Left renal cortex interstitium (tissue), 4 donors: ENCODE measurements around the gene AFF3. TPM values are rescaled to one million over a fixed set of nuclear protein-coding genes. Genes with fewer than 3 reads are reported as not detected.
"Not testable (repeated sequence)": the region's sequence is repeated elsewhere in the genome, so short reads cannot be mapped to it uniquely, and the experiment has no call there.

Experiments used
- DNase-seq, 4 donors: peaks; one replicate each; pipeline ENCODE4 v3.0.0-alpha.2; 2013; ENCODE audit warnings: low read depth in 4 of 4, low spot score in 2 of 4, missing footprints in 1 of 4
- polyA plus RNA-seq, 4 donors: library from polyadenylated mRNA; unstranded; fragments of 120-200 nt; gene quantifications; one replicate each; pipeline ENCODE4 v1.2.1, GENCODE V29; 2013; ENCODE audit not compliant: insufficient read length in 4 of 4

Gene AFF3
- polyA plus RNA-seq, 4 donors = 18.4 to 26.6 (median 24.0) TPM

DNA sequence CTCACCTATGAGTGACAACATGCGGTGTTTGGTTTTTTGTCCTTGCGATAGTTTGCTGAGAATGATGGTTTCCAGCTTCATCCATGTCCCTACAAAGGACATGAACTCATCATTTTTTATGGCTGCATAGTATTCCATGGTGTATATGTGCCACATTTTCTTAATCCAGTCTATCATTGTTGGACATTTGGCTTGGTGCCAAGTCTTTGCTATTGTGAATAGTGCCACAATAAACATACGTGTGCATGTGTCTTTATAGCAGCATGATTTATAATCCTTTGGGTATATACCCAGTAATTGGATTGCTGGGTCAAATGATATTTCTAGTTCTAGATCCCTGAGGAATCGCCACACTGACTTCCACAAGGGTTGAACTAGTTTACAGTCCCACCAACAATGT is 9.4 kb upstream of the AFF3 start:
- not testable (repeated sequence) for DNase-seq

DNA sequence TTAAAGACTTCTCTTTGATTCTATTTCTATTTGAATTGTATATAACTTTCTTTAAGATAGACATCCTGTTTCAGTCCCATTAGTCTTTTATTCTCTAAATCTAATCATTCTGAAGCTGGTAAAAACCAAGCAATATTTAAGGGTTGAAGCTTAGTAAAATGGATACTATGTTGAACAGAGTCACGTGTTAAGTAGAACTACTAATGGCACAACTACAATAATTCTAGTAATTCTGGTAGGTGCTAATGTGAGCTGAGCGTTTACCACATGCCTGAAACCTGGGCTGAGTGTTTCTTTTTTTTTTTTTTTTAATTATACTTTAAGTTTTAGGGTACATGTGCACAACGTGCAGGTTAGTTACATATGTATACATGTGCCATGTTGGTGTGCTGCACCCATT is 8.9 kb upstream of the AFF3 start:
- DNase-seq = no peak

DNA sequence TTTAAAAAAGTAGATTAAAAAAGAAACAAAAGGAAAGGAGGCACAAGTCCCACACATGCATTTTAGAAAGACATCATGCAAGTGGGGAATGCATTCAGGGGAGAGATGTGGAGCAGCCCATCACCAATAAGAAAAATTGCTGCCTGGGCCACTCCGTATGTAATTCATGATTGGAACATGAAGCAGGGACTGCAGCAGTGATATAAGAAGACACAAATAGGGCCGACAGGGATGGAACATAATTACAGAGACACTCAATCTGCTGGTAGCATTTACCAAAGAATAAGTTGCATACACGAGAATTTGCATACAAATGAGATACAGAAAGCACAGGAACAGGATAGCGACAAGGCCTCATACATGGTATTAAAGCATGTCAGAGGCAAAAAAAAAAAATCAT is 6.5 kb upstream of the AFF3 start:
- DNase-seq = no peak

DNA sequence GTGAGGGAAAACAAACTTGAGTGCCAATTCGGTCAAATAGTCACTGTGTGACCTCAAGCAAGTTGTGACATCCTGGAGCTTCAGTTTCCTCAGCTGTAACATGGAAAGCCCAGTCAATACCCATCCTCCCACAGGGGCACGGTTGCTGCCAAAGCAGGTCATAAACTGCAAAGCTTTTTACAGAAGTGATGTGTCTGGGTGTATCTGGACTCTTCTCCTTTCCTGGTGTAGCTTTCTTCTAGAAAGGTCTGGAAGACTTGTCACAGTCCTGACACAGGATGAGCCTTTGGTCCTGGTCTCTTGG is 4.2 kb upstream of the AFF3 start:
- no peak for DNase-seq

DNA sequence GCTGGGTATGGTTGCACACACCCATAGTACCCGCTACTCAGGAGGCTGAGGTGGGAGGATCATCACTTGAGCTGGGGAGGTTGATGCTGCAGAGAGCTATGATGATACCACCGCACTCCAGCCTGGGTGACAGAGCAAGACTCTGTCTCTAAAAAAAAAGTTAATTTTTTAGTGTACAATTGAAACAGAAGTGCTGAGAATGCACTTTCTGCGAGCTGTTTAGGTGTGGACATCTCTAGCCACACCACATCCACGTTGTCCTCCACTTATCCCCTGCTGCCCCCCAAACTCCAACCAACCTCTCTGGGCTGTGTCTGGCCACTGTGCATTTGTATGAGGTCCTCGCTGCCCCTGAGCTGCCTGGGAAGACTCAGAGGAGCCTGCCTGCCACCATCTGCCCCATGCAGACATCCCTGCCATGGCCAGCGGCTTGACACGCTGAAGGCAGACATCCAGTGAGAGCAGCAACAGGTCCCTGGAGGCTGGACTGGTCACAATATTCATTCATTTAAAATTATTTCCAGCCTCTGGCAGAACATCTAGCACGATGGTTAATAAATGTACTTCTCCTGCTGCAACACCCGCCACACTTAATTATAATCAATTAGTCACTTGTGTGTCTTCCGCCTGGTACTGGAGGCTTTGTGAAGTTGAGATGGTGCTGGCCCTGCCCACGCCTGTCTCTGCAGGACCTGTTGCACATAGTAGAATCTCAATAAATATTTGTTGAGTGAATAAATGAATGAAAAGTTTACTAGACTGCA is 3.7 kb upstream of the AFF3 start:
- no peak for DNase-seq

DNA sequence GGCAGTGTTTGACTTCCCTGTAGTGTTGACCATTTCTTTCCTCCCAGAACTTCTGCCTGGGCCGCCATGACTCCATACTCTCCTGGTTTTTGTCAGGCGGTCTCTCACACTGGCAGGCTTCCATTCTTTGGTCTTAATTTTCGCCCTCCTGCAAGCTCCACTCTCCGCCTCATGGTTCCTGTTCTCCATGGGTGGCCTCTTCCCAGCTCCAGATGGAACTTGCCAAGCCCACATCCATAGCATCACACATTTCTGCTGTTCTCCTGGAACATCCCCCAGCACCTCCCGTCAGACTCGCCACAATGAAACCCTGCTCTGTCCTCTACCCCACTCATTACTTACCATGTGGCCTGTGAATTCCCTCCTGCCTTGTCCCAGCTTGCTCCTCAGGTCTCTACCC is 896 bp upstream of the AFF3 start:
- no peak for DNase-seq

DNA sequence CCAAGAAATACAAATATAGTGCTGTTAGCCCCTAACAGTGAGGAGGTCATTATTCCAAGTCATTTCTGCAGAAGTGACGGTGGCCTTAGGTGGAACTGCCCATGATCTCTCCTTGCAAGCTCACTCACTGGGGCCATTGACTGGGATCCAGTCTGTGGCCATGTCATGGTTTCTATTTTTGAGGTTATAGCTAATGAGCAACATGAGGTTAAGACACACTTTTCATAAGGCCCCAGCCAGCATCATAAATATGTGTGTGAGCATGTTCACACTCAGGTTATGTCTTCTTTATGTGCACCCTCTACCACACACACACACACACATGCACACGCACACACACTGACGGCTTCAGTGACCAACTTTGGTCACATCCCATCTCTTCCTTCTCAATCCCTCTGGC is 484 bp downstream of the AFF3 start:
- no peak for DNase-seq

DNA sequence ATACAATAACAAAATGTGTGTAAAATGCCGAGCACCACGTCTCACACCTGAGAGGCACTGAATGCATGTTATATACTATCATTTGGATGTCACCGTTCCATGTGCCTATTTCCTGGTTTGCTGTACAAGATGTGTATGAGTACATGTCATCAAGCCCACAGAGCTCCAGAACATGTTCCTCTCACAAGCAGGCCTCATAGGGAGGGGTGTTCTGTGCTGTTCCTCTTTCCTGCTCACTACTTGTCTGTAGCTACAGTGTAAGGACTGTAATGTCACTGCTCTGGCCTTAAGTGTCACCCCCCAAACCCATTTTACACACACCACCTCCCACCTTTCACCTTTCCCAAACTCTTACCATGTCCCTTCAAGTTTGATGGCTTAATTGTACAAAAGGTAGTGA is 1.8 kb downstream of the AFF3 start:
- DNase-seq = no peak

DNA sequence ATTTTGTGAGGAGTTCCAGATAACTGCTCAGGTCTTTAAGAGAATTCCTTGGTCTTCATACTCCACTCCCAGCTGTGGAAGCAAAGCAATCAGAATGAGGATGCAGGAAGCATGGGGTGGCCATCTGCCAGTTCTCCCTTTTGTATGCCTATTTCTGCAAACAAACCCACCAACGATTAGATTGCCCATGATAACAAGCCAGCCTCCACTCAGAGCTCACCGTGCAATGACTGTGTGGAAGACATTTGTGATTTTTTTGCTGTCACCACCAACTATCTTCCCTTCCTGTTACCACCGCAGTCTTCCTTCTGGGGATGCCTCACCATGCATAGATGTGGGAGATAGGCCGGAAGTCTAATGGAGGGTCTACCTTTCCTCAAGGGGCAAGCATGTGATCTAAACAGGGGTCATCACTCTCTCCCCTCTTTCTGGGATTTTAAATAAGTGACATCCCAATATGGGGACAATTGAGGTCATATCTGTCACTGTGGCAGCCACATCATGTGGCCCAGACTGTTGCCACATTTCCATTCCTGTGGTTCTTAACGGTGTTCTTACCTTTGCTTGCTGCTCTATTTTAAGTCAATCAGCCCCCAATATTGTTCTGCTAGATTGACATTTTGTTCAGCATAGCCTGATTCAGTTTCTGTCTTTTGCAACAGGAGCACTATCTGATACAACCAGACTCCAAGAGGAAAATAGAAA is 4.4 kb downstream of the AFF3 start:
- DNase-seq = no peak

DNA sequence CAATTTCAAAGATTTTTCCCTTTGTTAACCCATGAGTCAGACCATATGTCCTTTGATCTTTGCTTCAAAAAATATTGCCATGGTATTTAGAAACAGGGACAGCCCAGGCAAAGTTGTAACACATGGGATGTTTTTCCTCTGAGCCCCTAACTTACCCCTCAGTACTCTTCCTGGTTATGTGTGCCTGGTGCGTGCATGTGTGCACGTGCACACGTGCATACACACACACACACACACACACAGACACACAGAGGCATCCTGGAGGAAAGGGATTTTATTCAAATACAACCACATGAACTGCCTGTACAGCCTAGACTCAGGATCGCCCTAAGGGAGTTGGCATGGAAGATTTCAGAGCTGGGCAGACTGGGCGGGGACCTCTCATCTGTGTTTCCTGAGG is 5.1 kb downstream of the AFF3 start:
- no peak for DNase-seq

DNA sequence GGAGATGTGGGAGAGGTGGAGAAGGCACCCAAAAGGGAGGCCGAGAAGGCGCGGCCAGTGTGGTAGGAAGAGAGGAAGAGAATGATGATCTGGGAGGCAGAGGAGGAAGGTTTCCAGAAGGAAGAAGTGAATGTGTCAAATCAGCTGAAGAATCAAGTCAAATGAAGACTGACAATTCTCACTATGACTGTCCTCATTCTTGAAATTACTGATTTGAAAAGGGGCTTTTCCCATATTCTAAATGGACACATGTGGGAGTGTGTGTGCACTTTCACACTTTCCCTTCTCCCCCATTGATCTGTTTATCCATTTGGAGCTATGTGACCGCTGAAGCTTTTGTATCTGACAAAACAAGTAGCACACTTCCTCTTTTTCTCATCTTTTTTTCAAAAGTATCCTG is 6.1 kb downstream of the AFF3 start:
- no peak for DNase-seq

DNA sequence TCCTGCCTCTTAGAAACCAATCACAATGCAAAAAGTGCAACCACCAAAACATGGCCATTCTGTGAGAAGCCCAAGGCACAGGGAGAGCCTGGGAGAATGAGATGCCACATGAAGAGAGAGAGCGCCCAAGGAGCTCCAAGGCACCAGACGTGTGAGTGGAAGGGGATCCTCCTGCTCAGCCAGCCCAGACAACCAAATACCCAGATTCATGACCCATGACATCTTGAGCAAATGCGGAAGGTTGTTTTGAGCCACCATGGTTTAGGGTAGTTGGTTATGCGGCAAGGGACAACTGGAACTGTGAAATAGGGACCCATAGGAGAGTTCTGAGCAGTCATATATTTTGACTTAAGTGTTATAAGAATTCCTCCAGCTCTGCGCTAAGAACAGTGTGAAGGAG is 7.0 kb downstream of the AFF3 start:
- no peak for DNase-seq

DNA sequence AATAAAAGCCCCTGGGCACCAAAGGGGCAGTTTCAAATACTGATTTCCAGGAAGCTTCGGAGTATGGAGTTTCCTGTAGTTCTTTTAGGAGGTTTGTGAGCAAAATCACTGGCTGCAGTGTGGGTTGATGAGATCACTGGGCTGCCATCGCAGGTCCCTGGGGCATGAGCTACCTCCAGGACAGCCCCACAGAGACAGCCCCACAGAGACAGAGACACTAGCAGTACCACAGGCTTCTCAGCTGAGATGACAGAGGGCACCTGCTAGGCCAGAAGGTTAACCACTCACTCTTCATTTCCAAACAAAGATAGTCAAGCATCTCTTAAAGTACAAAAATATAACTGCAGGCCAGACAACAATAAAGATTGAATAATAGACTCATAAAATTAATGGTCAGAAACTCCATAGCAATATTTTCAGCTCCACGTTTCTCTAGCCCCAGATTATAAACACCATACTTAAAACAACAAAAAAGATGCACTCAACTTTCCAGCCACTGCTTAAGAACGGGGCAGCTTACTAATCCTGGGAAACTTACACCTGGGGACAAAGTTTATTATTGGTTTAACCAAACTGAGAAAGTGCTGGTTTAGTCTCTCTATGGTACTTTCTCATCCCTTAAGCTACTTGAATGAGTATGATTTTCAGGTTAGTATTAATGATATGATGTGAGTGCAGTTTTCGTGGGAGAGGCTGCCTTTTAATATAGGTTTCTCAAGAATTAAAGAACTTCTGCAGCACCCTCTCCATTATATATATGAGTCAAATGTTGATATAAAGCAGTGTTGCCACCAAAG is 11.6 kb downstream of the AFF3 start:
- DNase-seq = no peak

DNA sequence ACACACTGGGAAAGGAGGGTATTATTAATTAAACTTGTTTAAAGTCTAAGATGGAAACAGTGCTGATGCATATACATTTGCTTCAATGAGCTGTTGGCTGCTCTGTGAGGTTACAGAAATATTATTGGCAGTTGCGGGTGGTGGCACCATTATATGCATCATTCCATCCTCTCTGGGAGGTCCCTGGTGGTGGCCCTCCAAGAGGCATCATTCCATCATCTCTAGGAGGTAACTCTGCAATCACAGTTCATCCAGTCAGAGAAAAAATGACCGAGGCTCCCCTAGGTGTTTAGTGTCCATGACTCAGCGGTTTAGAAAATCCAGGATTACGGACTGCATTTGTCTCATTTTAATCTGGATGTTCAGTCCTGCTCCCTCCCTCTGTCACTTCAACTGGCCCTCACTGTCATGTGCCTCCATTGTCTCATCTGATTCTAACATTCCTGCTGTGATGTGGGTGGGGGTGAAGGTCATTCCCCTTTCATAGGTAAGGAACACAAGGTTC is 15.4 kb downstream of the AFF3 start:
- DNase-seq = no peak

DNA sequence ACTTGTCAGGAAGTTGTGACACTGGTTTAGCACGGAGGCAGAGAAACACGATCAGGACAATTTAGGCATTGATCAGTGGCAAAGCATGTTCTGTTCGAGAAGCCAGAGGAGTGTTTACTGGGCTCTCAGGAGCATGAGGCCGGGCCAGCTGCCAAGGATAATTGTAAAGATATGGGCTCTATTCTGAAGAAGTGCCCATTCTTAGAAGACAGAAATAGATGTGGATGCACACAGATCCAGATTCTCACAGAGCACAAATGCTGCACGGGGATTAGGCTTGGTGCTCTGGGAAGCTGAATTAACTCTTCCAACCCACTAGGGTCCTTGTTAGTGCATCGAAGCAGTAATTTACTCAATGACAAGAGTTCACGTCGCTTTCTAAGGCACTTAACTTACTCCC is 16.2 kb downstream of the AFF3 start:
- no peak for DNase-seq

DNA sequence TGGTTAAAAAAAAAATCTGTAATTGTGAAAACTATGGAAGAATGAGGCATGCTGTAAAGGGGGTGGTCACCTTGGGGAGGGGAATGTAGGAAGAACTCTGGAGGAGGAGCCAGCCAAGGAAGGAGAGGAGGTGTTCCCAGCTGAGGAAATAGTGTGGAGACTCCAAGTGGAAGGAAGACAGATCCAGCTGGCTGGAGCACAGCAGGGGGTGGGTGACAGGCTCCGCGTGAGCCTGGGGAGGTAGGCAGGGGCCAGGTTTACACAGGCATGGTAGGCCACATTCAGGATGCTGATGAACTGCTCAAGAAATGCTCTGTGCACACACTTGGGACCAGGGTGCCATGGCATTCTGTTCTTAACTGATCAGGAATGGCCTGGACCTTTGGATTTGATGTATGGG is 16.8 kb downstream of the AFF3 start:
- no peak for DNase-seq

DNA sequence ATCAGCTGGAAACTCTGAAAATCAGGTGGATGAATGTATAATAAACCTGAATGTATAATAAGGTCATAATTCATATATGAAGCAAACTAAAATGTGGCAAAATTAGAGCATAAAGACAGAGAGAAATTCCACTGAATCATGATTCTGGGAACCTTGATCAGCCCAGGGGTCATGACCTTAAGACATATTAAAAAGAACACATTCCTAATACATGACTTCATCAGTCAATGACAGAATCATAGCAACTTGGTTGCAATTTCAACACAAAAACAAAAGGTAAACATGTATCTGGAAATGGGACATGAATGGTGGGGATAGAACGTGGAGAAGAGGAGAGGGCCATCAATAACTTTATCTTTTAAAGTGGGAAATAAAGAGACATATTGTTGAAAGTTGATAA is 17.6 kb downstream of the AFF3 start:
- DNase-seq = no peak

DNA sequence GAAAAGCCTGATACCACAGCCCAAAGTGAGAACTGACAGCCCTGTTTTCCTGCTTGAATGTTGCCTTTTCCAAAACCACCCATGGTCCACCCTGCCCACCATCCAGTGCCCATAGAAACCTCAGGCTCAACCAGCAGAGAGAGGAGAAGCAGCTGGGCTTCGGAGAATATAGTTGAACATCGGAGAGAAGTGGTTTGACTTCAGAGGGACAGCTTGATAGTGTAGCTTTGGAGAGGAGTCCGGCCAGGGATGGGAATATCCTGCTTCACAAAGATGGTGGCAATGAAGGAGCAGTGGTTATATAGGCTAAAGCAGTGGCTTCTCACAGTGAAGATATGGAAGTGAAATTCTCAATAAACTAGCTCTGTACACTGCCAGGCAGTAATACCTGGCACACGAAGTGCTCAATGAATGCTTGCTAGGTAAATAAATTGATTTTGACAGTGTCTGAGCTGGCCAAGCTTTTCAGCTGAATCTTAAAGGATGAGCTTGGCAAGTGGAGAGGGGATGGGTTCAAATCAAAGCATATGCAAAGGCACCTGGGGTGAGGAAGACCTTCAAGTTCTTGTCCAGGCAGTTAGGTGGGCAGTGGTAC is 21.2 kb downstream of the AFF3 start:
- DNase-seq = no peak

DNA sequence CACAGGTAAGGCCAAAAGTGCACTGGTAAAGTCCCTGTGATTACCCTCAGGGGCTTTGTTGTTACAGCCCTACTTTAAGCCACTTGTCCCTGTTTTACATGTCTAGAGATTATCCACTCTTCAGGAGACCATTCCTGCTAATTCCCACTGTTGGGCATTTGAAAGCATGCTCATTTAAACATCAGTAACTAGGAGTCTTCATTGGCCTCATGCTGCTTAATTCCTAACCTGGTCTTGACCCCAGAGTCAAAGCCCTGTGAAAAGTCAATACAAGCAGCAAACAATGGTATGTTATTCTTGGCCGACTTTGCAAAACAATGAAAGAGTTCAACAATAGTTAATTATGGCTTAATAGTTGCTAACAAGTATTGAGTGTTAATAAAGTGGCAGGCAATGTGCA is 23.2 kb downstream of the AFF3 start:
- DNase-seq = no peak

DNA sequence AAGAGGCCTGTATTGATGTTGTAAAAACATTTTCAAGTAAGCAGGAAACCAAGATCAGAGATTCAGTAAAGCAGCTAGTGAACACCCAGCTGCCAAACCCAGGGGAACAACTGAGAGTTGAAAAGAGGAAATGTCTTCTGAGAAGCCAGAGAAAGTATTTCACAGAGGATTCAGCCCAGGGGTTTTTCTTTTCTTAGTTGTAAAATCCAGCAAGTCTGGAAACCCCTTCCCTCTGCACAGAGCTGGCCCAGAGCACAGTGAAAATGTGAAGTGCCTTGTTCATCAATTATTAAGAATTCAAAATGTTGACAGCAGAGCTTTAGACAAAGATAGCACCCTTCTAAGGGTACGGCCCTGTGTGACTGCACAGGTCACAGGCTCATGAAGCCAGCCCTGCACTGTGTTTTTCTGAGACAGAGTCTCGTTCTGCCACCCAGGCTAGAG is 28.4 kb downstream of the AFF3 start:
- DNase-seq = no peak

DNA sequence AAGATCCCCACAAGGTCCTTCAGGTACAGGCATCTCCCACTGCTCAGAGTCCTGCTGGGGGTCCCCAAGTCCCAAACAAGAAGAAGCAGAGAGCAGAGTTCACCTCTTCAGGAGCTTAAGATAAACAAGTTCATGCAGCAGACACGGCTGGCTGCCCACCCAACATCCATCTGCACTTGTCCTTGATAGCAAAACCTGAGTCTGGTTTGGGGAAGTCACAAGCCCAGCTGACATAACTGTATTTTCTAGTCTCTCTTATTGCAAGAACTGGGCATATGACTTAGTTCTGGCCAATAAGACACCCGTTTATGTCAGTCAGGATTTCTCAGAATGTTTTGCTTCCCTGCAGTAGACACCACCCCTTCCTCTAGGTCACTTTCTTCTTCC is 31.8 kb downstream of the AFF3 start:
- DNase-seq = no peak
